GM12878 (cell line): ENCODE measurements around the gene ABHD8. TPM values are rescaled to one million over a fixed set of nuclear protein-coding genes. Genes with fewer than 3 reads are reported as not detected.

Source experiments
- ATAC-seq: fragments of 200-7000 bp; cut with Tn5 transposase; 3 replicates; pipeline ENCODE4 v1.9.1; 2020; ENCODE audit warnings: mild to moderate bottlenecking, moderate library complexity
- BruUV-seq: library from RNA; stranded (reverse); fragments of 400-500 nt; replicated peaks from 2 replicates; lab custom pipeline; 2021; lab: Mats Ljungman, UMichigan
- CTCF ChIA-PET: fragments of 300-600 bp; sonication (Branson Sonifier 250); formaldehyde crosslinking; extraction: SDS; loops from one replicate; lab custom pipeline; 2021; ENCODE audit warnings: inconsistent platforms; lab: Yijun Ruan, JAX
- POLR2A ChIA-PET: fragments of 350-600 bp; formaldehyde crosslinking; extraction: SDS; loops from one replicate; lab custom pipeline; 2021; ENCODE audit warnings: inconsistent platforms; lab: Charles Lee
- RAD21 ChIA-PET: fragments of 300-600 bp; sonication (Branson Sonifier 250); formaldehyde crosslinking; loops from one replicate; lab custom pipeline; 2023; ENCODE audit warnings: antibody characterized with exemption; ENCODE audit not compliant: unreplicated experiment; lab: Charles Lee
- SMC1A ChIA-PET: fragments of 300-600 bp; sonication (Branson Sonifier 250); formaldehyde crosslinking; loops from one replicate; lab custom pipeline; 2023; ENCODE audit not compliant: unreplicated experiment, uncharacterized antibody; lab: Charles Lee
- DNase-seq: peaks from one replicate; pipeline ENCODE4 v3.0.0-alpha.2; 2011; ENCODE audit warnings: low read depth, low spot score
- FAIRE-seq: peaks from 3 replicates; lab custom pipeline; 2011; peaks lifted over from hg19 to GRCh38; lab: Jason Lieb, UNC
- H2AFZ ChIP-seq: 2 replicates; pipeline ENCODE4 v1.6.0; 2011; ENCODE audit warnings: low read depth, low read length, control low read depth; ENCODE audit not compliant: control insufficient read depth
- H3K27ac ChIP-seq: 2 replicates; pipeline ENCODE4 v1.5.1; 2011; ENCODE audit warnings: control low read depth; ENCODE audit not compliant: control insufficient read depth, insufficient read depth
- H3K27me3 ChIP-seq, 2 experiments: replicated peaks in 1 of 2; 2 replicates each; pipeline versions ENCODE4 v1.6.0 to v1.6.1; 2011; ENCODE audit warnings: low read length in 1 of 2; ENCODE audit not compliant: control insufficient read depth in 2 of 2, insufficient read depth in 2 of 2
- H3K36me3 ChIP-seq, 2 experiments: 2 replicates each; pipeline ENCODE4 v1.5.1; 2011; ENCODE audit warnings: low read length in 1 of 2; ENCODE audit not compliant: control insufficient read depth in 2 of 2, insufficient read depth in 2 of 2
- H3K4me1 ChIP-seq: 2 replicates; pipeline ENCODE4 v1.6.1; 2011; ENCODE audit warnings: mild to moderate bottlenecking, low read length, moderate library complexity, mixed read lengths; ENCODE audit not compliant: control insufficient read depth, insufficient read depth
- H3K4me2 ChIP-seq: 2 replicates; pipeline ENCODE4 v1.6.0; 2011; ENCODE audit warnings: control low read depth; ENCODE audit not compliant: control insufficient read depth, insufficient read depth
- H3K4me3 ChIP-seq: fragments of 200-600 bp; sonication (generic); 2 replicates; pipeline ENCODE4 v1.5.1; 2016
- H3K79me2 ChIP-seq: 2 replicates; pipeline ENCODE4 v1.6.0; 2011; ENCODE audit warnings: low read length; ENCODE audit not compliant: control insufficient read depth, insufficient read depth
- H3K9ac ChIP-seq: 2 replicates; pipeline ENCODE4 v1.8.0; 2011; ENCODE audit warnings: low read length, control low read depth, mixed read lengths; ENCODE audit not compliant: control insufficient read depth, insufficient read depth
- H3K9me3 ChIP-seq: replicated peaks from 3 replicates; pipeline ENCODE4 v1.5.1; 2011; ENCODE audit warnings: mild to moderate bottlenecking, low read length; ENCODE audit not compliant: control insufficient read depth, insufficient read depth
- H4K20me1 ChIP-seq: 2 replicates; pipeline ENCODE4 v1.6.0; 2011; ENCODE audit not compliant: control insufficient read depth, insufficient read depth
- BCL11A ChIP-seq: IDR thresholded peaks from 2 replicates; pipeline ENCODE4 v1.6.1; 2011; ENCODE audit warnings: low read depth, low read length
- BCL3 ChIP-seq: IDR thresholded peaks from 2 replicates; pipeline ENCODE4 v1.6.1; 2011; ENCODE audit warnings: borderline replicate concordance, low read depth, mild to moderate bottlenecking, moderate library complexity, low read length; ENCODE audit not compliant: insufficient read depth, poor library complexity, severe bottlenecking
- IKZF2 ChIP-seq, 2 experiments: fragments of 450-650 bp; IDR thresholded peaks; 2 replicates each; pipeline ENCODE4 v1.6.1; 2017; ENCODE audit warnings: mild to moderate bottlenecking in 2 of 2, moderate library complexity in 2 of 2
- LARP7 ChIP-seq: fragments of 450-650 bp; IDR thresholded peaks from 2 replicates; pipeline ENCODE4 v1.6.1; 2017; ENCODE audit warnings: mild to moderate bottlenecking
- POLR2AphosphoS5 ChIP-seq: IDR thresholded peaks from 2 replicates; pipeline ENCODE4 v1.6.1; 2011; ENCODE audit warnings: mild to moderate bottlenecking, low read length, inconsistent platforms
- TBL1XR1 ChIP-seq: IDR thresholded peaks from 2 replicates; pipeline ENCODE4 v1.6.1; 2012; ENCODE audit warnings: low read depth, low read length, improper control_type of control experiment
- USF2 ChIP-seq: IDR thresholded peaks from 2 replicates; pipeline ENCODE4 v1.6.1; 2011; ENCODE audit warnings: low read depth, low read length, improper control_type of control experiment, borderline replicate concordance
- WGBS: methylation state at CpG from one replicate; pipeline ENCODE4 v1.1.6; 2016; ENCODE audit warnings: low lambda C conversion rate; ENCODE audit not compliant: insufficient replicate concordance, insufficient coverage; ENCODE audit errors: missing lambda C conversion rate; 5-methylcytosine and 5-hydroxymethylcytosine counted together
- in situ Hi-C: fragments of 300-500 bp; cut with MboI; formaldehyde crosslinking; loops from 9 replicates; pipeline ENCODE4 v1.14.3; 2018; ENCODE audit warnings: mixed read lengths
- intact Hi-C: fragments of 100-400 bp; cut with micrococcal nuclease; formaldehyde crosslinking; loops from one replicate; pipeline ENCODE4 v1.14.2; 2022; ENCODE audit not compliant: unreplicated experiment
- polyA plus RNA-seq, 11 experiments: library from polyadenylated mRNA; depleted of rRNA in 4 of 11; unstranded in 6 of 11; stranded (reverse) in 5 of 11; fragments of >200 nt; fragmentation: Nextera tagmentation in 4 of 11; fragmentation: Illumina TruSeq in 1 of 11; extraction: Ambion mirVana in 4 of 11; extraction: Trizol in 1 of 11; gene quantifications; 1 replicate in 1 of 11; 2 replicates in 10 of 11; pipeline versions ENCODE4 v1.2.1 to v1.2.3, GENCODE V29; 2011 to 2016; ENCODE audit warnings: inconsistent platforms in 2 of 11, missing spikeins in 2 of 11, low read depth in 1 of 11
- total RNA-seq, 4 experiments: library from RNA; depleted of rRNA in 3 of 4; stranded (reverse); fragments of >200 nt in 3 of 4; fragmentation: Illumina TruSeq in 1 of 4; extraction: Trizol in 1 of 4; gene quantifications; 2 replicates each; pipeline versions ENCODE4 v1.2.1 to v1.2.3, GENCODE V29; 2013 to 2021

The ABHD8 gene
- total and polyA plus RNA-seq, 10 of the 15 experiments (the other 5 are each of a cell fraction or from before 2014, with no cell fraction given): 0.03 to 12.5 (median 6.0) TPM

GRCh38 chr19:17340871-17341357 lies 37.7 kb upstream of the ABHD8 start (continued):
- TF ChIP-seq USF2 (no peak), LARP7 (no peak), IKZF2 (IDR thresholded peaks at IDR 0.05) (no peak), BCL3 (no peak), BCL11A (no peak)

DNA sequence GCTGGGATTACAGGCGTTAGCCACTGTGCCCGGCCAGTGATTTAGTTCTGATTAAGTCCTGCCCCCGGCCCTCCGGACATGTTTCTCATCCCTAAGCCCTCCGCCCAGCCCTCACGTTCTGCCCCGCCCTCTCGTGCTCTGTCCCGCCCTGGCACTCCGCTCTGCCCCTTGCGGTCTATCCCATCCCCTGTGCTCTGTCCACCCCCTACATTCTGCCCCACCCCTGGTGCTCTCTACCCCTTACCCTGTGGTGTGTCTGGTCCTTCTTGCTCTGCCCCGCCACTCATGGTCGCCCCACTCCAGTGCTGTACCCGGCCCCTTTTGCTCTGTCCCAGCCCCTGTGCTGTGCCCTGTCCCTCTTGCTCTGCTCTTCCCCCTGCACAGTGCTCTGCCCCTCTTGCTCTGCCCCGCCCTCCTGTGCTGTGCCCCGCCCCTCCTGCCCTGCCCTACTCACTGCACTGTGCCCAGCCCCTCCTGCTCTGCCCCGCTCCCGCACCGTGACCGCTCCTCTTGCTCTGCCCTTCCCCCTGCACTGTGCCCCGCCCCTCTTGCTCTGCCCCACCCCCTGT lies 37.2 kb upstream of the ABHD8 start:
- 90% methylated on average over 15 of the region's 21 CpGs for WGBS
- intact Hi-C loops: no loop called here
- Histone ChIP-seq H3K36me3 (no peaks in the 10 kb centered on the region; a peak in 2 of 4 replicates), H3K4me1 (peaks cover 12% of the 10 kb centered on the region), H3K9me3 (no peaks in the 10 kb centered on the region), H4K20me1 (no peaks in the 10 kb centered on the region), H2AFZ (no peak overlapping the region), H3K27me3 (no peaks in the 10 kb centered on the region), H3K4me3 (no peak overlapping the region), H3K9ac (no peak overlapping the region), H3K27ac (no peak overlapping the region), H3K4me2 (no peak overlapping the region), H3K79me2 (peaks cover 6% of the 10 kb centered on the region)
- ChIA-PET CTCF (no interaction called here), RAD21 (no interaction called here), SMC1A (no interaction called here), POLR2A (no interaction called here)
- no TSS peak for BruUV-seq
- in situ Hi-C loops: no loop called here
- ATAC-seq: no peak
- TF ChIP-seq POLR2AphosphoS5 (no peak), TBL1XR1 (no peak)
- FAIRE-seq: no peak
- no peak for DNase-seq
